ENCODE results near the gene C5orf24.
A peak's percentile ranks its signal among the peaks of the same experiment; 100 is the strongest.
"Not testable (repeated sequence)": the region's sequence is repeated elsewhere in the genome, so short reads cannot be mapped to it uniquely, and the experiment has no call there.

C5orf24 gene

GRCh38 chr5:134864707-134865106 lies 18.9 kb downstream of the C5orf24 start:
- DNase-seq: no peak

GRCh38 chr5:134873494-134873893 lies 27.7 kb downstream of the C5orf24 start:
- DNase-seq: no peak

- peak; percentile 86 for DNase-seq
These were observed 28.4 kb downstream of the C5orf24 start, which contains the start of gene TXNDC15 for GRCh38 chr5:134873987-134874830. Gene TXNDC15 (plus strand): TSS chr5:134874371. CDS start chr5:134874428, 57 bp downstream.

GRCh38 chr5:134874831-134875655 lies 29.3 kb downstream of the C5orf24 start:
- peak; percentile 87 for DNase-seq

GRCh38 chr5:134877159-134877558 lies 31.4 kb downstream of the C5orf24 start:
- no peak for DNase-seq

GRCh38 chr5:134878403-134878802 lies 32.6 kb downstream of the C5orf24 start:
- DNase-seq: no peak

- no peak for DNase-seq
These were observed 33.7 kb downstream of the C5orf24 start for GRCh38 chr5:134879456-134879855.

- DNase-seq: not testable (repeated sequence)
These were observed 35.2 kb downstream of the C5orf24 start for GRCh38 chr5:134880937-134881336.

GRCh38 chr5:134881711-134882110 lies 35.9 kb downstream of the C5orf24 start:
- DNase-seq: not testable (repeated sequence)

GRCh38 chr5:134887593-134888159 lies 41.9 kb downstream of the C5orf24 start:
- no peak for DNase-seq

- DNase-seq: no peak
These were observed 43.6 kb downstream of the C5orf24 start for GRCh38 chr5:134889335-134889734.

GRCh38 chr5:134891473-134891872 lies 45.7 kb downstream of the C5orf24 start:
- no peak for DNase-seq

- DNase-seq: no peak
These were observed 46.5 kb downstream of the C5orf24 start for GRCh38 chr5:134892282-134892681.

- DNase-seq: no peak
These were observed 47.2 kb downstream of the C5orf24 start for GRCh38 chr5:134892926-134893325.

GRCh38 chr5:134893748-134894505 lies 48.2 kb downstream of the C5orf24 start:
- DNase-seq: no peak

GRCh38 chr5:134902071-134902801 lies 56.5 kb downstream of the C5orf24 start:
- DNase-seq: peak; percentile 28

- DNase-seq: peak; percentile 90
These were observed 59.0 kb downstream of the C5orf24 start, which contains the start of gene PCBD2 for GRCh38 chr5:134904610-134905245. Gene PCBD2 (plus strand): TSS chr5:134905131. CDS start chr5:134905140, 9 bp downstream.

- DNase-seq: peak; percentile 76
These were observed 59.7 kb downstream of the C5orf24 start for GRCh38 chr5:134905246-134905996.

GRCh38 chr5:134906811-134907210 lies 61.0 kb downstream of the C5orf24 start:
- DNase-seq: no peak

Data from fibroblast of skin of right biceps (primary cell).